ENCODE data around the gene CNIH2.
"Not testable (repeated sequence)": the region's sequence is repeated elsewhere in the genome, so short reads cannot be mapped to it uniquely, and the experiment has no call there.

CNIH2 gene

GRCh38 chr11:66292543-66293332 is 14.8 kb downstream of the CNIH2 start:
- DNase-seq = no peak

- no peak for DNase-seq
Measured at GRCh38 chr11:66293352-66293751, 15.4 kb downstream of the CNIH2 start.

- DNase-seq = no peak
Measured at GRCh38 chr11:66293777-66294625, 16.0 kb downstream of the CNIH2 start.

GRCh38 chr11:66294626-66295620 is 16.9 kb downstream of the CNIH2 start:
- no peak for DNase-seq

- DNase-seq = no peak
Measured at GRCh38 chr11:66297610-66298009, 19.6 kb downstream of the CNIH2 start.

GRCh38 chr11:66299186-66299585 is 21.2 kb downstream of the CNIH2 start:
- no peak for DNase-seq

GRCh38 chr11:66302656-66303055 is 24.7 kb downstream of the CNIH2 start:
- DNase-seq = no peak

- DNase-seq = no peak
Measured at GRCh38 chr11:66309475-66309874, 31.5 kb downstream of the CNIH2 start.

- no peak for DNase-seq
Measured at GRCh38 chr11:66310324-66310723, 32.3 kb downstream of the CNIH2 start.

GRCh38 chr11:66310803-66311440 is 32.9 kb downstream of the CNIH2 start:
- not testable (repeated sequence) for DNase-seq

- no peak for DNase-seq
Measured at GRCh38 chr11:66311470-66311964, 33.5 kb downstream of the CNIH2 start.

GRCh38 chr11:66311965-66312548 is 34.1 kb downstream of the CNIH2 start:
- peak; percentile 99 for DNase-seq

GRCh38 chr11:66312549-66313320 is 34.8 kb downstream of the CNIH2 start:
- DNase-seq = peak; percentile 97

- DNase-seq = no peak
Measured at GRCh38 chr11:66313321-66314185, 35.6 kb downstream of the CNIH2 start.

GRCh38 chr11:66314186-66314501 is 36.2 kb downstream of the CNIH2 start:
- DNase-seq = no peak

GRCh38 chr11:66314561-66315497 is 36.9 kb downstream of the CNIH2 start:
- no peak for DNase-seq

GRCh38 chr11:66315498-66315885 is 37.5 kb downstream of the CNIH2 start:
- DNase-seq = no peak

GRCh38 chr11:66315921-66316811 is 38.2 kb downstream of the CNIH2 start:
- no peak for DNase-seq
